Measurements from ENCODE around the gene HRC.

DNA sequence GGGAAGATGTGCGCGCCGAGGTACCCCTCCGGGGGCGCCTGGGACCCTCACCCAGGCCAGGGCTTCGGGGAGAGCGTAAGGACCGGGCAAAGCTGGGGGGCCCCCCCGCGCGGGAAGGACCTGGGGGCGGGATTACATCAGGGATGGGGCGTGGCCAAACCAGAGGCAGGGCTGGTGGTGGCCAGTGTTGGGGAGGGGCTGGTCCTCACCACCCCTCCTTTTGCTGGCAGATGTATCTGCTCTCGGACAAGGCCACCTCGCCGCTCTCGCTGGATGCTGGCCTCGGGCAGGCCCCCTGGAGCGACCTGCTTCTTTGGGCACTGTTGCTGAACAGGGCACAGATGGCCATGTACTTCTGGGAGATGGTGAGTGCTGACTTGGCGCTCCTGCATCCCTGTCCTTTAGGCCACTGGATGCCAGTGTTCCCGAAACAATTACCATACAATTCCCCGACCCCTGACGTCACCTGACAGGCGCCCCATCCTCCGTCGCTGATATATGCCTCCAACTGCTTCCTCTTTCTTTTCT, 27.7 kb upstream of the HRC start:
- TF ChIP-seq, protein P1, sequence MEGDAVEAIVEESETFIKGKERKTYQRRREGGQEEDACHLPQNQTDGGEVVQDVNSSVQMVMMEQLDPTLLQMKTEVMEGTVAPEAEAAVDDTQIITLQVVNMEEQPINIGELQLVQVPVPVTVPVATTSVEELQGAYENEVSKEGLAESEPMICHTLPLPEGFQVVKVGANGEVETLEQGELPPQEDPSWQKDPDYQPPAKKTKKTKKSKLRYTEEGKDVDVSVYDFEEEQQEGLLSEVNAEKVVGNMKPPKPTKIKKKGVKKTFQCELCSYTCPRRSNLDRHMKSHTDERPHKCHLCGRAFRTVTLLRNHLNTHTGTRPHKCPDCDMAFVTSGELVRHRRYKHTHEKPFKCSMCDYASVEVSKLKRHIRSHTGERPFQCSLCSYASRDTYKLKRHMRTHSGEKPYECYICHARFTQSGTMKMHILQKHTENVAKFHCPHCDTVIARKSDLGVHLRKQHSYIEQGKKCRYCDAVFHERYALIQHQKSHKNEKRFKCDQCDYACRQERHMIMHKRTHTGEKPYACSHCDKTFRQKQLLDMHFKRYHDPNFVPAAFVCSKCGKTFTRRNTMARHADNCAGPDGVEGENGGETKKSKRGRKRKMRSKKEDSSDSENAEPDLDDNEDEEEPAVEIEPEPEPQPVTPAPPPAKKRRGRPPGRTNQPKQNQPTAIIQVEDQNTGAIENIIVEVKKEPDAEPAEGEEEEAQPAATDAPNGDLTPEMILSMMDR (conservative IDR thresholded peaks at IDR 0.05), result no peak
- TF ChIP-seq EZH2 (IDR thresholded peaks at IDR 0.05; ENCODE audit: low read depth), result no peak
